Endothelial cell of umbilical vein (primary cell): ENCODE data around the gene TAS1R3. TPM values are rescaled to one million over a fixed set of nuclear protein-coding genes. Genes with fewer than 3 reads are reported as not detected.

Experiments
- BruUV-seq: library from RNA; stranded (reverse); fragments of 400-500 nt; replicated peaks from 2 replicates; lab custom pipeline; 2021; lab: Mats Ljungman, UMichigan
- CTCF ChIA-PET: fragments of 300-600, 350-600 bp; sonication (Branson Sonifier 250); formaldehyde crosslinking; loops from one replicate; lab custom pipeline; 2021; ENCODE audit warnings: antibody characterized with exemption, inconsistent platforms; lab: Charles Lee
- POLR2A ChIA-PET: fragments of 300-600, 350-600 bp; sonication (Branson Sonifier 250); formaldehyde crosslinking; loops from one replicate; lab custom pipeline; 2021; ENCODE audit warnings: antibody characterized with exemption, inconsistent platforms; lab: Charles Lee
- DNase-seq: peaks from one replicate; pipeline ENCODE4 v3.0.0-alpha.2; 2011; ENCODE audit warnings: low read depth, low spot score
- FAIRE-seq: peaks from 2 replicates; lab custom pipeline; 2011; peaks lifted over from hg19 to GRCh38; lab: Jason Lieb, UNC
- H2AFZ ChIP-seq: 2 replicates; pipeline ENCODE4 v1.6.0; 2012; ENCODE audit warnings: low read depth, low read length, control low read depth, inconsistent platforms
- H3K27ac ChIP-seq: 2 replicates; pipeline ENCODE4 v1.5.1; 2011; ENCODE audit warnings: low read depth, mild to moderate bottlenecking, control low read depth, low read length, moderate library complexity; ENCODE audit not compliant: insufficient read depth
- H3K27me3 ChIP-seq, 2 experiments: 2 replicates each; pipeline versions ENCODE4 v1.6.0 to v1.6.1; 2011; ENCODE audit warnings: low read length in 2 of 2, mixed read lengths in 1 of 2; ENCODE audit not compliant: control insufficient read depth in 2 of 2, insufficient read depth in 2 of 2
- H3K36me3 ChIP-seq, 2 experiments: 2 replicates in 1 of 2; 3 replicates in 1 of 2; pipeline ENCODE4 v1.5.1; 2011; ENCODE audit warnings: low read length in 2 of 2, mild to moderate bottlenecking in 1 of 2, moderate library complexity in 1 of 2; ENCODE audit not compliant: control insufficient read depth in 2 of 2, insufficient read depth in 2 of 2; ENCODE audit errors: extremely low read depth in 1 of 2
- H3K4me1 ChIP-seq: 3 replicates; pipeline ENCODE4 v1.5.1; 2011; ENCODE audit warnings: mild to moderate bottlenecking, low read length; ENCODE audit not compliant: control insufficient read depth, insufficient read depth; ENCODE audit errors: extremely low read depth
- H3K4me2 ChIP-seq: 2 replicates; pipeline ENCODE4 v1.6.1; 2011; ENCODE audit warnings: low read length, control low read depth, mixed read lengths; ENCODE audit not compliant: insufficient read depth
- H3K4me3 ChIP-seq, 3 experiments: fragments of 200-600 bp in 1 of 3; sonication (generic), shearing (Covaris generic) in 1 of 3; replicated peaks in 1 of 3; 2 replicates each; pipeline ENCODE4 v1.5.1; 2011 to 2016; ENCODE audit warnings: control low read depth in 3 of 3, low read length in 3 of 3, mild to moderate bottlenecking in 2 of 3, inconsistent platforms in 1 of 3, low read depth in 1 of 3, moderate library complexity in 1 of 3; ENCODE audit not compliant: insufficient read depth in 1 of 3
- H3K79me2 ChIP-seq: 2 replicates; pipeline ENCODE4 v1.6.0; 2012; ENCODE audit warnings: low read length, inconsistent platforms; ENCODE audit not compliant: control insufficient read depth, insufficient read depth
- H3K9ac ChIP-seq: replicated peaks from 2 replicates; pipeline ENCODE3; 2011; ENCODE audit warnings: low read length, control low read depth; ENCODE audit not compliant: insufficient read depth; ENCODE audit errors: extremely low read depth
- H3K9me1 ChIP-seq: replicated peaks from 3 replicates; pipeline ENCODE4 v1.6.0; 2011; ENCODE audit warnings: mild to moderate bottlenecking, low read length; ENCODE audit not compliant: control insufficient read depth, insufficient read depth; ENCODE audit errors: extremely low read depth
- H3K9me3 ChIP-seq: replicated peaks from 2 replicates; pipeline ENCODE4 v1.5.1; 2012; ENCODE audit warnings: low read length, inconsistent platforms; ENCODE audit not compliant: control insufficient read depth, insufficient read depth
- H4K20me1 ChIP-seq: replicated peaks from 2 replicates; pipeline ENCODE3; 2011; ENCODE audit warnings: mild to moderate bottlenecking, low read length; ENCODE audit not compliant: control insufficient read depth, insufficient read depth; ENCODE audit errors: extremely low read depth
- EZH2 ChIP-seq: IDR thresholded peaks from 2 replicates; pipeline ENCODE4 v1.6.1; 2012; ENCODE audit warnings: borderline replicate concordance, low read depth, mild to moderate bottlenecking, moderate library complexity, low read length, inconsistent platforms; ENCODE audit not compliant: severe bottlenecking
- FOS ChIP-seq: IDR thresholded peaks from 2 replicates; pipeline ENCODE4 v1.6.1; 2011; ENCODE audit warnings: mild to moderate bottlenecking, low read length, moderate library complexity, borderline replicate concordance; ENCODE audit not compliant: insufficient read depth
- GATA2 ChIP-seq: IDR thresholded peaks from 2 replicates; pipeline ENCODE4 v1.7.0; 2011; ENCODE audit warnings: low read depth, mild to moderate bottlenecking, moderate library complexity, mixed read lengths, low read length; ENCODE audit not compliant: insufficient read length, insufficient read depth
- JUN ChIP-seq: IDR thresholded peaks from 2 replicates; pipeline ENCODE4 v1.6.1; 2011; ENCODE audit warnings: borderline replicate concordance, low read depth; ENCODE audit not compliant: insufficient read length, insufficient read depth
- MYC ChIP-seq: IDR thresholded peaks from one replicate; pipeline ENCODE4 v1.6.1; 2011; ENCODE audit warnings: mild to moderate bottlenecking, low read depth, low read length
- POLR2A ChIP-seq: IDR thresholded peaks from 2 replicates; pipeline ENCODE4 v1.6.1; 2012; ENCODE audit warnings: low read depth, mild to moderate bottlenecking, control low read depth, low read length
- POLR2AphosphoS5 ChIP-seq: IDR thresholded peaks from 2 replicates; pipeline ENCODE4 v1.6.1; 2012; ENCODE audit warnings: low read depth, mild to moderate bottlenecking, control low read depth, low read length, moderate library complexity; ENCODE audit not compliant: insufficient read depth
- dilution Hi-C: fragments of 300-500 bp; cut with MboI; formaldehyde crosslinking; loops from one replicate; pipeline ENCODE4 v1.15.0; 2019; ENCODE audit warnings: low sequenced_read_pairs; ENCODE audit not compliant: extremely low pct_ligation_motif_present
- intact Hi-C: fragments of 100-400 bp; cut with micrococcal nuclease; formaldehyde crosslinking; loops from one replicate; pipeline ENCODE4 v1.10.0; 2022
- polyA plus RNA-seq, 4 experiments: library from polyadenylated mRNA; depleted of rRNA in 3 of 4; stranded (reverse) in 3 of 4; unstranded in 1 of 4; fragments of >200 nt; gene quantifications; 2 replicates each; pipeline versions ENCODE4 v1.2.1 to v1.2.3, GENCODE V29; 2011 to 2012; ENCODE audit warnings: missing spikeins in 1 of 4
- total RNA-seq: library from RNA; stranded (reverse); gene quantifications from 2 replicates; pipeline ENCODE4 v1.2.3, GENCODE V29; 2021
- TF ChIP-seq, protein P1 (sequence below): IDR thresholded peaks from 2 replicates; pipeline ENCODE4 v1.6.1; 2011; ENCODE audit not compliant: insufficient read depth, insufficient read length
- TF ChIP-seq, protein P2 (sequence below), 2 donors: IDR thresholded peaks; 1 replicate in 1 of 2; 2 replicates in 1 of 2; pipeline ENCODE4 v1.5.1; 2011; ENCODE audit warnings: low read length in 2 of 2, mild to moderate bottlenecking in 2 of 2, moderate library complexity in 2 of 2, control low read depth in 1 of 2, inconsistent platforms in 1 of 2, low read depth in 1 of 2; ENCODE audit not compliant: insufficient read depth in 1 of 2; ENCODE audit errors: extremely low read depth in 1 of 2

The TAS1R3 gene
- total and polyA plus RNA-seq, 2 donors (not counting 3 experiments of a cell fraction or from before 2014, with no cell fraction given), result 0.26 to 0.38 TPM

DNA sequence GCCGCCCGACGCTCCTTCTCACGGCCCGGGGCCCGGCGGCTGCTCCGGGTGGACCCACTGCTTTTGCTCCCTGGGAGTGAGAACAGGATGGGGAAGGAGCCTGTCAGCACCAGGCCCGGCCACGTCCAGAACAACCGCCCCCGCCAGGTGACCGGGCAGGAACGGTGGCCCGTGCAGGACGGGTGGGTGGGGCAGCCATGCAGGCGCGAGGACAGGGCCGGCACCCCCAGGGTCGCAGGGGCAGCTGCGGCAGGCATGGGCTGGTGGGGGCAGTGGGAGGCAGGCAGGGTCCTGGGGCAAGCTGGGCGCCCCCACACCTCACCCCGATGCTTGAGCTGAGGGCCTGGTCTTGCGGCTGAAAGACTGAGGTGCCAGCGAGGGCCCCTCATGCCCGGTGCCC, 5.4 kb downstream of the TAS1R3 start:
- Histone ChIP-seq H3K4me1 (no peaks in the 10 kb centered on the region), H3K9me3 (no peaks in the 10 kb centered on the region), H3K27ac (no peak overlapping the region), H3K9ac (no peak overlapping the region), H3K4me3 (no peak overlapping the region), H4K20me1 (no peaks in the 10 kb centered on the region), H3K27me3 (no peaks in the 10 kb centered on the region), H3K9me1 (no peaks in the 10 kb centered on the region), H3K79me2 (no peaks in the 10 kb centered on the region), H2AFZ (no peak overlapping the region), H3K4me2 (no peak overlapping the region), H3K36me3 (peaks cover 0 to 14% of the 10 kb centered on the region in 2 experiments)
- CTCF ChIA-PET, result interaction anchor here (1.7 kb wide), 1 partner anchor 11 kb away, joined by 4 read pairs; no protein-coding TSS in a partner anchor
- FAIRE-seq (no peak), DNase-seq (no peak)
- POLR2A ChIA-PET, result no interaction called here
- TF ChIP-seq EZH2 (no peak), JUN (no peak), FOS (no peak), POLR2AphosphoS5 (no peak), POLR2A (no peak), GATA2 (no peak), MYC (no peak)
- TF ChIP-seq, protein P1, sequence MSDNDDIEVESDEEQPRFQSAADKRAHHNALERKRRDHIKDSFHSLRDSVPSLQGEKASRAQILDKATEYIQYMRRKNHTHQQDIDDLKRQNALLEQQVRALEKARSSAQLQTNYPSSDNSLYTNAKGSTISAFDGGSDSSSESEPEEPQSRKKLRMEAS, result no peak
- TF ChIP-seq, protein P2, sequence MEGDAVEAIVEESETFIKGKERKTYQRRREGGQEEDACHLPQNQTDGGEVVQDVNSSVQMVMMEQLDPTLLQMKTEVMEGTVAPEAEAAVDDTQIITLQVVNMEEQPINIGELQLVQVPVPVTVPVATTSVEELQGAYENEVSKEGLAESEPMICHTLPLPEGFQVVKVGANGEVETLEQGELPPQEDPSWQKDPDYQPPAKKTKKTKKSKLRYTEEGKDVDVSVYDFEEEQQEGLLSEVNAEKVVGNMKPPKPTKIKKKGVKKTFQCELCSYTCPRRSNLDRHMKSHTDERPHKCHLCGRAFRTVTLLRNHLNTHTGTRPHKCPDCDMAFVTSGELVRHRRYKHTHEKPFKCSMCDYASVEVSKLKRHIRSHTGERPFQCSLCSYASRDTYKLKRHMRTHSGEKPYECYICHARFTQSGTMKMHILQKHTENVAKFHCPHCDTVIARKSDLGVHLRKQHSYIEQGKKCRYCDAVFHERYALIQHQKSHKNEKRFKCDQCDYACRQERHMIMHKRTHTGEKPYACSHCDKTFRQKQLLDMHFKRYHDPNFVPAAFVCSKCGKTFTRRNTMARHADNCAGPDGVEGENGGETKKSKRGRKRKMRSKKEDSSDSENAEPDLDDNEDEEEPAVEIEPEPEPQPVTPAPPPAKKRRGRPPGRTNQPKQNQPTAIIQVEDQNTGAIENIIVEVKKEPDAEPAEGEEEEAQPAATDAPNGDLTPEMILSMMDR (IDR thresholded peaks at IDR 0.05; ENCODE audit: extremely low read depth in 1 of 2, insufficient read depth in 1 of 2, low read depth in 1 of 2, low read length in 2 of 2), result no peak
- dilution Hi-C loops (no loop called here), intact Hi-C loops (no loop called here)
- BruUV-seq, result no TSS peak
